22Rv1 (cell line): Measurements from ENCODE around the gene BCR.

Source experiments
- H3K27ac ChIP-seq: fragments of 450-650 bp; 2 replicates; pipeline ENCODE4 v1.5.1; 2017
- CTCF ChIP-seq: fragments of 450-650 bp; IDR thresholded peaks from 2 replicates; pipeline ENCODE4 v1.5.1; 2017; ENCODE audit warnings: mild to moderate bottlenecking
- ZFX ChIP-seq: fragments of 450-650 bp; IDR thresholded peaks from 2 replicates; pipeline ENCODE4 v1.6.1; 2017; ENCODE audit warnings: antibody characterized with exemption, borderline replicate concordance

Gene BCR

DNA sequence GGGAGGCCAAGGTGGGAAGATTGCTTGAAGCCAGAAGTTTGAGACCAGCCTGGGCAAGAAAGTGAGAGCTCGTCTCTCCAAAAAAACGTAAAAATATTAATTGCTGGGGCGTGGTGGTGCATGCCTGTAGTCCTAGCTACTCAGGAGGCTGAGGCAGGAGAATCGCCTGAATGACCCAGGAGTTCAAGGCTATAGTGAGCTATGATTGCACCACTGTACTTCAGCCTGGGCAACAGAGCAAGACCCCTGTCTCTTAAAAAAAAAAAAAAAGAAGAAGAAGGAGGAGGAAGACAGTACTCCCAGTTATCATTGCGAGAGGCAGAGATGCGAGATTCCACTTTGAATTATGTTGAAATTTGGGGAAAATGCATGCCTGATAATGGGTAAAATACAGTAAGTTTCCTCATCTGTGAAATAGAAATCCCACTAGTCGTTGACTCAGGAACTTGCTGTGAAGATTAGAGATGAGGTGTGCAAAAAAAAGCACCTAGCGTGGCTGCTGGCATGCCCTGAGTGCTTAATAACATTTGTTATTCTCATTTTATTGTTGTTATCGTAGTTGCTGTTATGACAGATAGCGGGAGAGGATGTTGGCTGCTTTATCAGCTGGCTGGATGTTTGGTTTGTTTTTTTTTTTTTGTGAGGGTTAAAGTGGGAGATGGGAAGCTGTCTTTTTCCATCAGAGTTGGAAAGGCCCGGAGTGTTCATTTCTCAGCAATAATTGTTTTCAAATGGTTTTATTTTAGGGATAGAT is 33.4 kb downstream of the BCR start:
- no peak overlapping the region for H3K27ac ChIP-seq
- TF ChIP-seq ZFX: no peak
- no peak for TF ChIP-seq CTCF

GRCh38 chr22:23214398-23214797 is 34.1 kb downstream of the BCR start:
- H3K27ac ChIP-seq: no peak overlapping the region
- no peak for TF ChIP-seq CTCF
- no peak for TF ChIP-seq ZFX

DNA sequence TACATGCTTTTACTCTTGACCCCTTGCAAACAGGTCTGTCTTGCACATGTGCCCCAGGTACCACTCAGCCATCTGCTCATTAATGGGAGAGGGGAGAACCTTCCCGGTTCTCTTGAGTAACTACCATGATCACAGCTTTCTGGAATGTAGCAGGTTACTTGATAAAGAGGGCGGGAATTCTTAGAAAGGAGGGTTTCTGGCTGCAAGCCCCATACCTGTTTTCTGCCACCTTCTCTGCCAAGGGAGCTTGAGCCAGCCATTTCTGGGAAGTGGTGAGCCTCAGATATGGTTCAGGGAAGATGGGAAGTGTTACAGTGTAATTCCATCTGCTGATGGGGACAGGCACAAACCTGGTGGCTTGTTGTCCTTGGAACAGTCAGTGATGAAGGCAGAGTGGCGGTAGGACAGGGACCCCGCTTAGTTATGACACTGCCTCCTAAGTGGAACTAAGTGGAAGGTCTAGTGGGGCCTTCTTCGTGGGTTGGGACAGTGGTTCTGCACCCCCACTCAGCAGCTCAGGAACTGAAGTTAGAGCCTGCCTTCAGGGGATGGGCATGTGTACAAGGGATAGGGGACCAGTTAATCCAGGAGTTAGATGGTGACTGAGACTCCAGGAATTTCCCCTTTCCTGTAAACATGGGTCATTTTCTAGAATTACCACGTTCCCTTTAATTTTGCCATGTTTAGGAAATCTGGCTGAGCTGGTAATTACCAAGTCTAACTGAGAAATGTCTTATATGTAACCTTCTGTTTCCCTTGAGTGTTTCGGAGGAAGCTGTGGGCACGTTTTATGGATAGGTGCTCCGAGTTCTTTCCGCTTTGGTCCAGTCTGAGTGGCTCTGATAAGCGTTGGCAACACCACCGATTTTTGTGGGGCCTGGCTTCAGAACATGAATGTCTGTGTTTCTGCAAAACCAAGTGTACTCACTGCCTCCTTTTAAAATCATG is 35.3 kb downstream of the BCR start:
- H3K27ac ChIP-seq: no peak overlapping the region
- TF ChIP-seq CTCF: no peak
- TF ChIP-seq ZFX: no peak

DNA sequence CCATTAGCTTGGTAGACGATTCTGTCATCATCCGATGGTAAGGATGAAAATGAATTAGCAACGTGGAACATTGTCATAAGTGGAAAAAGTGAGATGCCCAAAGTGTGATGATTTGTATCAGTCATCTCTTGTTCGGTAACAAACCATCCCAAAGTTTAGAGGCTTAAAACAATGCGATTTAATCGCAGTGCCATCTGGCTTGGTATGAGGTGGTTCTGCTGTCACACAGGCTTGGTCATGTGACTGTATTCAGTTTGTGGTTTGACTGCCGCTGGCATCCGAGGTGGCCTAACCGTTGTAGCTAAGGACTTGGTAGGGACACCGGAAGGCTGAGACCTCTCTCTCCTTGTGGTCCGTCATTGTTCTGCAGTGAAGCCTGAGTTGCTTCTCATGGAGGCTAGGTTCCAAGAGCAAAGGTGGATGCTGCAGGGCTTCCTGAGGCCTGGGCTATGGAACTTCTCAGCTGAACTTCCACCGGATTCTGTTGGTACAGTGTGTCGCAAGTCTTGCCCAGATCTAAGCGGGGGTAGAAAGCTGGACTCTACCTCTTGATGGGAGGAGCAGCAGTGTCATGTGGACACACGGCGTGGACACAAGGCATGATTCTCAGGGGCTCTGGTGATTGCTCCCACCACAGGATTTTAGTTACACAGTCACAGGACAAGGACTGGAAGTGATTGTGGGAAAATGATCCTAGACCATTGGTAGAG is 36.3 kb downstream of the BCR start:
- no peak for TF ChIP-seq ZFX
- no peak for TF ChIP-seq CTCF
- H3K27ac ChIP-seq: no peak overlapping the region

DNA sequence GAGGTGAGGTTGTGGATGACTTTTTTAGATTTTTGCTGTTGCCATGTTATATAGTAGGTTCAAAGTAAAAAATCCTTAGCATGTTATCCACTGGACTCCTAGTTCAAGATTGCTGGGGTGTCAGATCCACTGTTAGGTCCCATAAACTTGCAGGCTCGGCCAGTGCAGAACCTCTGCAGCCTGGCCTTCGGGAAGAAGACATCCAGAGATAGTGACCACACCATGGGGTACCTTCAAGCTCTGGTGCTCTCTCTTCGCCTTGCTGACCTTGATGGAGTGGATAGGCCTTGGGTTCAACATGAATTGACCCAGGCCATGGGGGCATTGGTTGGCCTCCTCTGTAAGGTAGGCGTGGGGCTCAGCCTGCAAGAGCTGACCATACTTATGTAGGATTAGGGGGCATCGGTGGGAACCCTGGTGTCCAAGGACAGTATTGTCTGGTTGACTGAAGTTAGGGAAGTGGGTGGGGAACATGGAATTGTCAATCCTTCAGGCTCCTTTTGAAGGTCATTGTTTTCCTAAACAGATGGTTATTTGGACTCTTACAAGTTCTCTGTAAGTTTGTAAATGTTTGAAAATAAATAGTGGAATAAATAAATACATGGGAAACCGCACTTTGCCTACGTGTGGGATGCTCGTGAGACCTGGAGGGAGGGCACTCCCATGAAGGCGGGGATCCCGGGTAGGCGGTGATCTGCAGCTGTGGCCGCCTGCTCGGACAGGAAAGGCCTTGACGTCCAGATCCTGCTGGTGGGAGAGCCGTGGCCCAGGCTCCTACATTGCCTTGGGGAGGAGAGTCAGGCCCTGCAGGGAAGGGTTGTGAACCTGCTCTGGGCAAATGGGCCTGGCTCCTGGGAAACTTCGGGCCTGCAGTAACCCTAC is 37.1 kb downstream of the BCR start:
- TF ChIP-seq CTCF (no peak), ZFX (no peak)
- H3K27ac ChIP-seq: no peak overlapping the region

DNA sequence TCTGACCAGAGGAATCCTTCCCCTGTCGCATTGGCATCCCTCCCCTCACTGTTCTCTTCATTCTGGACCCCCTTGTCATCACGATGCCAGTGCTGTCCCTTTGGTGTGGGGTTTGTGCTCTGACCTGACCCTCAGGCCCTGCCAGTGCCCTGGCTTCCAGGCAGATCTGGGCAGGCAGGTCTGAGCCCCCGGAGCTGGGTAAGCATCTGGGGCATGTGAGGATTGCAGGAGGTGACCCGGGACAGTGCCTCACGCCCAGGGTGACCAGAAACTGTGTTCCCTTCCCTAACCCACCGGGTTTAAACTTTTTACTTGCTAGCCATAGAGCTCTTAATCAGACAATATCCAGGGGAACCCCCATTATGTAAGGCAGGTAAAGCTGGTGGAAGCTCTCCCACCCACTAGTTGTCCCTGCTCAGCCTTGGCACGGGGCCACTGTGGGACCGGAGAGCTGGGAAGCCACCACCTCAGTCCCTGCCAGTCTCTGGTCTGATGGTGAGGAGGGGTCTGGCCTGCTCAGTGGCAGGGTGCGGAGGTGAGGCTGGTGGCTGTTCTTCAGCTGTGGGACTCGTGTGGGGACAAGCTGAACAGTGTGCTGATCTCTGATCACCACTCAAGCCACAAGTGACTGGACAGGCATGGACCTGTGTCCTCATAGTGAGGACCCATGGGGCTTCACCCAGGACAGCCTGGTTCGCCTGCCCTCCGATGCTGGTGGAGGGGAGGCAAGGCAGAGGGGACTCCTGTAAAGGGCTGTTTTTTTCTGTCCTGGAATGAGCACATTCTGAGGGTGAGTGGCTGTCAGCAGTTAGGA is 38.0 kb downstream of the BCR start:
- H3K27ac ChIP-seq: no peak overlapping the region
- TF ChIP-seq CTCF (no peak), ZFX (no peak)
